Psoas muscle (tissue), 8 donors: ENCODE measurements around the gene TBP. TPM values are rescaled to one million over a fixed set of nuclear protein-coding genes. Genes with fewer than 3 reads are reported as not detected.
"Not testable (repeated sequence)": the region's sequence is repeated elsewhere in the genome, so short reads cannot be mapped to it uniquely, and the experiment has no call there.

ENCODE experiments used
- ATAC-seq, 4 donors: fragments of 200-7000 bp; cut with Tn5 transposase; one replicate each; pipeline ENCODE4 v1.9.1; 2020; ENCODE audit warnings: moderate library complexity in 3 of 4, mild to moderate bottlenecking in 2 of 4
- DNase-seq, 2 donors: peaks; one replicate each; pipeline ENCODE4 v3.0.0-alpha.2; 2020
- H3K27ac ChIP-seq: fragments of 200-600 bp; one replicate; pipeline ENCODE4 v1.8.0; 2022
- H3K27me3 ChIP-seq, 3 donors: fragments of 200-600 bp in 1 of 3; one replicate each; pipeline versions ENCODE4 v1.6.1 to v1.8.0; 2013 to 2022; ENCODE audit warnings: low read length in 2 of 3, mild to moderate bottlenecking in 2 of 3, moderate library complexity in 1 of 3; ENCODE audit not compliant: insufficient read depth in 3 of 3
- H3K36me3 ChIP-seq, 2 donors: fragments of 200-600 bp in 1 of 2; one replicate each; pipeline versions ENCODE4 v1.6.1 to v1.8.0; 2013 to 2022; ENCODE audit warnings: low read depth in 1 of 2, mild to moderate bottlenecking in 1 of 2, moderate library complexity in 1 of 2; ENCODE audit not compliant: insufficient read depth in 1 of 2
- H3K4me1 ChIP-seq: fragments of 200-600 bp; one replicate; pipeline ENCODE4 v1.8.0; 2022
- H3K4me3 ChIP-seq: fragments of 200-600 bp; one replicate; pipeline ENCODE4 v1.8.0; 2022; ENCODE audit warnings: mild to moderate bottlenecking
- H3K9me3 ChIP-seq: fragments of 200-600 bp; one replicate; pipeline ENCODE4 v1.8.0; 2022
- WGBS, 3 donors: extraction: QIAGEN DNeasy Blood & Tissue Kit; methylation state at CpG; one replicate each; pipeline versions ENCODE4 v1.1.6 to v1.1.7; 2013; 5-methylcytosine and 5-hydroxymethylcytosine counted together
- intact Hi-C, 2 donors: fragments of 100-400 bp; cut with DNase I; formaldehyde crosslinking; loops; one replicate each; pipeline versions ENCODE4 v1.11.0 to v1.14.2; 2022
- long read RNA-seq, 2 donors: library from polyadenylated mRNA; unstranded; transcript quantifications; one replicate each; pipeline ENCODE4 v2.0.0, GENCODE V29; 2021
- polyA plus RNA-seq, 3 donors: library from polyadenylated mRNA; stranded (reverse); fragments of 200-250 nt; gene quantifications; one replicate each; pipeline ENCODE4 v1.2.3, GENCODE V29; 2013
- total RNA-seq, 4 donors: library from RNA; stranded (reverse); fragmentation: NEBNext Ultra II Directional in 2 of 4; extraction: Animal tissue kit (Norgen Biotek cat#: 25700) in 2 of 4; gene quantifications; one replicate each; pipeline versions ENCODE4 v1.2.1 to v1.2.4, GENCODE V29; 2021 to 2023
- TF ChIP-seq, protein P1 (sequence below): fragments of 200-600 bp; IDR thresholded peaks from one replicate; pipeline ENCODE4 v1.8.0; 2022; ENCODE audit warnings: antibody characterized with exemption
- donor health status: healthy with polysubstance abuse.
- donor health status: DM: no; HTN: no; CAD: no; lungs with moderate emphysema.
- donor health status: Bipolar disorder and iron deficiency.
- donor health status: healthy.
- donor health status: DM: yes; HTN: yes; CAD: no.
- donor health status: DM: no; HTN: no; CAD: no.
- donor health status: DM: no; HTN: no; CAD: no.
- donor health status: DM: yes; HTN: yes; CAD: no.

Gene TBP
- total RNA-seq (10 to 100 TPM in 1 of 4 donors, 1 to 10 TPM in 3; 6.9 to 12.0 (median 8.0) TPM), polyA plus RNA-seq (10 to 100 TPM in 1 of 3 donors, 1 to 10 TPM in 2; 8.3 to 20.0 (median 9.6) TPM)
- long read RNA-seq, donor 1, transcript TBP-202 (8 exons, 1,903 nt): major isoform, 8 of 13 reads
- long read RNA-seq, donor 1, partial matches to known transcripts: 2 of 13 reads
- long read RNA-seq, donor 1, other reads (novel, unspliced or antisense): 2 of 13 reads
- long read RNA-seq, donor 2, transcript TBP-201 (8 exons, 1,861 nt): minor isoform, 5 of 20 reads
- long read RNA-seq, donor 2, transcript TBP-202 (8 exons, 1,903 nt): major isoform, 11 of 20 reads
- long read RNA-seq, donor 2, partial matches to known transcripts: 2 of 20 reads
- long read RNA-seq, donor 2, other reads (novel, unspliced or antisense): 2 of 20 reads

DNA sequence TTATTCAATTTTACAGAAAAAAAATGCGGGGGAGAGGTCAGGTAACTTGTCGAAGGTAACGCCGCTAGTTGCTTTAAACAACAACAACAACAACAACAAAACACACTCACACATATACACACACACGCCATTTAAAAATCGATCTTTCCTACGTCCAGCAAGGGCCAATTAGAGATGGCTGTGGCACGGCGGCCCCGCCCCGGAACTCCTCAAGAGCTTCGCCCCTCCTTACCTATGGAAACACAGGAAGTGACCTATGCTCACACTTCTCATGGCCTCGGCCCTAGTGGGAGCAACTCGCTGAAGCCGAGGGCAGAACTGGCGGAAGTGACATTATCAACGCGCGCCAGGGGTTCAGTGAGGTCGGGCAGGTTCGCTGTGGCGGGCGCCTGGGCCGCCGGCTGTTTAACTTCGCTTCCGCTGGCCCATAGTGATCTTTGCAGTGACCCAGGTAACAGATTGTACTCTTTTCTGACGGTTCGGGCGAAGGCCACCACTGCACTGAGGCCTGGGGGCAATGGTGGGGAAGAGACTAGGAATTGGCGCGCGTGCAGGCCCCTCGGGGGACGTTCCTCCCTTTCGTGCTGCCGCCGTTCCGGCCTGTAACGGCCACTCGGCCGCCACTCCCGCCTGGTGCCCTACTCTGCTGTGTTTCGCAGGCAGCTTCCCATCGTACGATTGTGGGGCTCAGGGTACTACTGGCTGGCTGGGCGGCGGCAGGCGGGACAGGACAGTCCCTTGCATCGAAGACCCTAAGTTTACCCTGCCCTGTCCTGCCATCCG is at the start of gene TBP:
Gene TBP, plus strand, starts transcription at position 357 of the 783 bp plus-strand sequence. CDS start 2,661 bp downstream, outside the sequence.
- TF ChIP-seq, protein P1, sequence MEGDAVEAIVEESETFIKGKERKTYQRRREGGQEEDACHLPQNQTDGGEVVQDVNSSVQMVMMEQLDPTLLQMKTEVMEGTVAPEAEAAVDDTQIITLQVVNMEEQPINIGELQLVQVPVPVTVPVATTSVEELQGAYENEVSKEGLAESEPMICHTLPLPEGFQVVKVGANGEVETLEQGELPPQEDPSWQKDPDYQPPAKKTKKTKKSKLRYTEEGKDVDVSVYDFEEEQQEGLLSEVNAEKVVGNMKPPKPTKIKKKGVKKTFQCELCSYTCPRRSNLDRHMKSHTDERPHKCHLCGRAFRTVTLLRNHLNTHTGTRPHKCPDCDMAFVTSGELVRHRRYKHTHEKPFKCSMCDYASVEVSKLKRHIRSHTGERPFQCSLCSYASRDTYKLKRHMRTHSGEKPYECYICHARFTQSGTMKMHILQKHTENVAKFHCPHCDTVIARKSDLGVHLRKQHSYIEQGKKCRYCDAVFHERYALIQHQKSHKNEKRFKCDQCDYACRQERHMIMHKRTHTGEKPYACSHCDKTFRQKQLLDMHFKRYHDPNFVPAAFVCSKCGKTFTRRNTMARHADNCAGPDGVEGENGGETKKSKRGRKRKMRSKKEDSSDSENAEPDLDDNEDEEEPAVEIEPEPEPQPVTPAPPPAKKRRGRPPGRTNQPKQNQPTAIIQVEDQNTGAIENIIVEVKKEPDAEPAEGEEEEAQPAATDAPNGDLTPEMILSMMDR: no peak
- H3K27ac ChIP-seq: peak within 1 kb of the TSS; percentile 98
- H3K9me3 ChIP-seq: no peaks in the 10 kb centered on the region
- peak within 1 kb of the TSS; percentile 74 for H3K4me3 ChIP-seq
- H3K4me1 ChIP-seq: peaks cover 43% of the 10 kb centered on the region
- peaks cover 2 to 26% of the 10 kb centered on the region in 2 donors for H3K36me3 ChIP-seq
- intact Hi-C loops: loop anchor here (5.0 to 10.0 kb wide), 2 partner anchors 802 to 829 kb away; partner anchors contain the start of genes DYNLT2 (in 1 of the 2), ERMARD (in 1 of the 2) and PHF10 (in 1 of the 2)
- peak; percentile 97 to 99 for DNase-seq
- H3K27me3 ChIP-seq: no peaks in the 10 kb centered on the region
- WGBS, 3 donors: 0% methylated on average over 48 to 51 of the region's 51 CpGs
- peak; percentile 91 to 96 (median 94) for ATAC-seq

DNA sequence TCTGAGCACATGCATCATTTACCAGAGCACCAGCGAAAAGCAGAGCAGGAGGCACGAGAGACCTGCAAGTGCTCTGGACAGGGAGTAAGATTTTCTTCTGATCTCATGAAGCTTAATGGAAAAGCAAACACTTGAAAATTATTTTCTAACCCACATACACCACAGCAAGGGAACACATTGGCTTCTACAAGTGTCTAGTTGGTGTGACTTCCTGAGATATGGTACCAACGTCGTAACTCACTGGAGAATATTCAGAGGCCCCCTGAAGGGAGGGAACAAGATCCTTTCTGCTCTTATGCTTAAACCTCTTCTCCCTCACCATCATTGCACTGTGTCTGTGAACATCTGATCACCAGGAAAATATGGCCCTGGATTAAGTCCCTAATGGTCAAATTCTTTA is 49.7 kb upstream of the TBP start:
- TF ChIP-seq, protein P1: no peak
- Histone ChIP-seq H3K27ac (no peak overlapping the region), H3K4me3 (no peak overlapping the region), H3K9me3 (no peaks in the 10 kb centered on the region), H3K27me3 (peaks cover 0 to 1% (median 0%) of the 10 kb centered on the region in 3 donors), H3K36me3 (no peaks in the 10 kb centered on the region), H3K4me1 (peaks cover 8% of the 10 kb centered on the region)
- intact Hi-C loops: no loop called here
- no peak for DNase-seq
- no peak for ATAC-seq
- 76 to 81% (median 77%) methylated on average over 4 of the region's 4 CpGs for WGBS, 3 donors

DNA sequence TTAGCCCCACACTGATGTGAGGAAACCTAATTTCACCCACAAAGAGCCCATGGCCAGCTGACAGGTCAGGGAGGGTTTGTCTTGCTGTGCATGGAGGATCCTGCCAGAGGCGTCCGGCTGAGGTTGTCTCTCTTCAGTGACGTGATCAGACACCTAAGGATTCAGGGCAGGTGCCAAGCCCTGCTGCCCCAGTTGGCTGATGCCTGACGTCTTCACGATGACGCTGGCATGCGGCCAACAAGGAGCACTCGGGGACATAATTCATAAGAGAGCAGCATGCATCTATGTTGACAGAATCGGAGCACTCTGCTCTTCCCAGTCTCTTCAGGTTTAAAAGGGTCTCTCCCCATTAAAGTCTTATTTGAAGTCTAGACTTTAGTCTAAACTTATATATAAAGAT is 48.9 kb upstream of the TBP start:
- peaks cover 0 to 1% (median 0%) of the 10 kb centered on the region in 3 donors for H3K27me3 ChIP-seq
- peak; percentile 49 to 87 for DNase-seq
- TF ChIP-seq, protein P1: no peak
- ATAC-seq: peak; percentile 77 to 93 (median 87)
- peaks cover 8% of the 10 kb centered on the region for H3K4me1 ChIP-seq
- no peaks in the 10 kb centered on the region for H3K36me3 ChIP-seq
- H3K27ac ChIP-seq: no peak overlapping the region
- H3K4me3 ChIP-seq: no peak overlapping the region
- H3K9me3 ChIP-seq: no peaks in the 10 kb centered on the region
- 10 to 20% (median 15%) methylated on average over 9 of the region's 9 CpGs for WGBS, 3 donors
- intact Hi-C loops: no loop called here

DNA sequence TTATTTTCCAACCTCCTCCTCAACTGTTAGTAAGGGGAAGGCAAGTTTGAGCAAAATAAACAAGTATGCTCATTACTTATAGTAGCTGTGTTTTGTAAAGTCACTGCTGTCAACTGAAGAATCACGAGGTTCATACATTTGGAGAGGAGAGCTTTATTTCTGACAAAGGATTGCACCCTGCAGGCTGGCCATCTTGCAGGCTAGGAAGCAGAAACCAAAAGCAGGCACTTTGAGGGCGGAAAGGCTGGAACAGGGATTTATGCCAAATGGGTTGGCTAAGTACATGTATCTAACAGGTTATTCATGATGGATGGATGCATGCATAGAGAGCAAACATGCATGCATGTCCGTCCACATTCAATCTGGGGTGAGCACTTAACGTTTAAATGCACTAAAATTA is 47.7 kb upstream of the TBP start:
- ATAC-seq: no peak
- no peaks in the 10 kb centered on the region for H3K9me3 ChIP-seq
- no peak overlapping the region for H3K4me3 ChIP-seq
- TF ChIP-seq, protein P1: no peak
- intact Hi-C loops: no loop called here
- 81 to 87% (median 87%) methylated on average over 4 of the region's 4 CpGs for WGBS, 3 donors
- no peaks in the 10 kb centered on the region for H3K27me3 ChIP-seq
- no peak for DNase-seq
- H3K27ac ChIP-seq: no peak overlapping the region
- no peaks in the 10 kb centered on the region for H3K36me3 ChIP-seq
- H3K4me1 ChIP-seq: peaks cover 8% of the 10 kb centered on the region

DNA sequence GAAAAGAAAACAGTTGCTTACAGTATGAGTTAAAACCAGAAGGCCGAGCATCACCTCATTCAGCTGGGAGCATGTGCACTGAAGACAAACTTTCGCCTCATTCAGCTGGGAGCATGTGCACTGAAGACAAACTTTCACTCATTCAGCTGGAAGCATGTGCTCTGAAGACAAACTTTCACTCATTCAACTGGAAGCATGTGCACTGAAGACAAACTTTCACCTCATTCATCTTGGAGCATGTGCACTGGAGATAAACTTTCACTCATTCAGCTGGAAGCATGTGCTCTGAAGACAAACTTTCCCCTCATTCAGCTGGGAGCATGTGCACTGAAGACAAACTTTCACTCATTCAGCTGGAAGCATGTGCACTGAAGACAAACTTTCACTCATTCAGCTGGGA is 46.4 kb upstream of the TBP start:
- H3K27ac ChIP-seq, H3K27me3 ChIP-seq, H3K36me3 ChIP-seq, intact Hi-C loops, DNase-seq, H3K9me3 ChIP-seq, H3K4me3 ChIP-seq, H3K4me1 ChIP-seq, ATAC-seq: not testable (repeated sequence)
- WGBS, 3 donors: 89 to 98% (median 92%) methylated on average over 2 of the region's 2 CpGs

DNA sequence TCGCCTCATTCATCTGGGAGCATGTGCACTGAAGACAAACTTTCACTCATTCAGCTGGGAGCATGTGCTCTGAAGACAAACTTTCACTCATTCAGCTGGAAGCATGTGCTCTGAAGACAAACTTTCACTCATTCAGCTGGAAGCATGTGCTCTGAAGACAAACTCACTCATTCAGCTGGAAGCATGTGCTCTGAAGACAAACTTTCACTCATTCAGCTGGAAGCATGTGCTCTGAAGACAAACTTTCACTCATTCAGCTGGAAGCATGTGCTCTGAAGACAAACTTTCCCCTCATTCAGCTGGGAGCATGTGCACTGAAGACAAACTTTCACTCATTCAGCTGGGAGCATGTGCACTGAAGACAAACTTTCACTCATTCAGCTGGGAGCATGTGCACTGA is 45.9 kb upstream of the TBP start:
- H3K27me3 ChIP-seq, H3K36me3 ChIP-seq, DNase-seq, H3K4me3 ChIP-seq, H3K9me3 ChIP-seq, ATAC-seq, intact Hi-C loops, H3K4me1 ChIP-seq, H3K27ac ChIP-seq: not testable (repeated sequence)
- WGBS, 3 donors: 100% methylated on average over 1 of the region's 1 CpG; no CpG with 5 or more reads in 2 of the 3 donors
